GM23248 (cell line): ENCODE results near the gene CLCN1. TPM values are rescaled to one million over a fixed set of nuclear protein-coding genes. Genes with fewer than 3 reads are reported as not detected.

Source experiments
- DNase-seq: peaks from one replicate; pipeline ENCODE4 v3.0.0-alpha.2; 2015
- H2AFZ ChIP-seq: fragments of 200-600 bp; sonication (generic); 2 replicates; pipeline ENCODE4 v1.6.1; 2016; ENCODE audit warnings: antibody characterized with exemption
- H3F3A ChIP-seq: fragments of 200-600 bp; sonication (generic); 2 replicates; pipeline ENCODE4 v1.6.1; 2016; ENCODE audit warnings: mild to moderate bottlenecking, antibody characterized with exemption, mixed run types; ENCODE audit not compliant: insufficient read depth
- H3K27ac ChIP-seq: fragments of 200-600 bp; sonication (generic); 2 replicates; pipeline ENCODE4 v1.5.1; 2016; ENCODE audit warnings: mild to moderate bottlenecking
- H3K27me3 ChIP-seq: fragments of 200-600 bp; sonication (generic); replicated peaks from 2 replicates; pipeline ENCODE4 v1.6.1; 2016; ENCODE audit warnings: mild to moderate bottlenecking; ENCODE audit not compliant: insufficient read depth
- H3K36me3 ChIP-seq: fragments of 200-600 bp; sonication (generic); 2 replicates; pipeline ENCODE4 v1.6.1; 2016; ENCODE audit warnings: low read depth, mild to moderate bottlenecking
- H3K4me1 ChIP-seq: fragments of 200-600 bp; sonication (generic); 2 replicates; pipeline ENCODE4 v1.6.1; 2016; ENCODE audit warnings: mild to moderate bottlenecking; ENCODE audit not compliant: insufficient read depth
- H3K4me2 ChIP-seq: fragments of 200-600 bp; sonication (generic); one replicate; pipeline ENCODE4 v1.6.1; 2016; ENCODE audit warnings: mild to moderate bottlenecking; ENCODE audit not compliant: unreplicated experiment
- H3K4me3 ChIP-seq: fragments of 200-600 bp; sonication (generic); 2 replicates; pipeline ENCODE4 v1.5.1; 2016; ENCODE audit warnings: mild to moderate bottlenecking
- H3K79me2 ChIP-seq: fragments of 200-600 bp; sonication (generic); 2 replicates; pipeline ENCODE4 v1.6.1; 2016; ENCODE audit warnings: mild to moderate bottlenecking; ENCODE audit not compliant: insufficient read depth
- H3K9ac ChIP-seq: fragments of 200-600 bp; sonication (generic); 2 replicates; pipeline ENCODE4 v1.6.1; 2016; ENCODE audit warnings: mild to moderate bottlenecking
- H3K9me2 ChIP-seq: fragments of 200-600 bp; sonication (generic); 2 replicates; pipeline ENCODE4 v1.6.1; 2016; ENCODE audit warnings: mixed run types, mild to moderate bottlenecking, moderate library complexity; ENCODE audit not compliant: insufficient read depth
- H3K9me3 ChIP-seq: fragments of 200-600 bp; sonication (generic); one replicate; pipeline ENCODE4 v1.6.1; 2017; ENCODE audit warnings: low read depth
- H4K20me1 ChIP-seq: fragments of 200-600 bp; sonication (generic); 2 replicates; pipeline ENCODE4 v1.6.0; 2016; ENCODE audit not compliant: insufficient read depth
- EZH2 ChIP-seq: fragments of 200-600 bp; sonication (generic); IDR thresholded peaks from 2 replicates; pipeline ENCODE4 v1.6.1; 2018; ENCODE audit warnings: antibody characterized with exemption, mild to moderate bottlenecking; ENCODE audit not compliant: insufficient read depth, poor library complexity, severe bottlenecking
- EZH2phosphoT487 ChIP-seq: fragments of 200-600 bp; sonication (generic); IDR thresholded peaks from 2 replicates; pipeline ENCODE4 v1.6.1; 2018; ENCODE audit warnings: antibody characterized with exemption, moderate library complexity, mild to moderate bottlenecking, low read depth; ENCODE audit not compliant: insufficient read depth
- WGBS, 2 experiments: methylation state at CpG; one replicate each; pipeline ENCODE4 v1.1.6; 2015 to 2017; ENCODE audit warnings: low lambda C conversion rate in 2 of 2, low coverage in 1 of 2; ENCODE audit errors: missing lambda C conversion rate in 2 of 2; 5-methylcytosine and 5-hydroxymethylcytosine counted together
- in situ Hi-C: fragments of 300-500 bp; cut with MboI; formaldehyde crosslinking; loops from 2 replicates; pipeline ENCODE4 v1.15.0; 2020
- polyA plus RNA-seq: library from polyadenylated mRNA; unstranded; fragments of >200 nt; fragmentation: Nextera tagmentation; extraction: Ambion mirVana; gene quantifications from 2 replicates; pipeline ENCODE4 v1.2.1, GENCODE V29; 2016
- total RNA-seq: library from RNA; depleted of rRNA; stranded (reverse); fragments of >200 nt; shearing (Covaris generic); gene quantifications from 2 replicates; pipeline ENCODE4 v1.2.3, GENCODE V29; 2014

CLCN1 gene
- total and polyA plus RNA-seq, 2 experiments from 2014 or later = not detected

GRCh38 chr7:143321242-143321641 lies 5.3 kb downstream of the CLCN1 start:
- no peaks in the 10 kb centered on the region for H3K79me2 ChIP-seq
- 86 to 92% methylated on average over 9 to 10 of the region's 10 CpGs for WGBS, 2 experiments
- H4K20me1 ChIP-seq = no peaks in the 10 kb centered on the region
- no peak for DNase-seq
- in situ Hi-C loops = no loop called here
- H3K9ac ChIP-seq = no peak overlapping the region
- no peak overlapping the region for H3K4me2 ChIP-seq
- no peak overlapping the region for H3K4me3 ChIP-seq
- H2AFZ ChIP-seq = no peak overlapping the region
- no peaks in the 10 kb centered on the region for H3K4me1 ChIP-seq
- TF ChIP-seq EZH2phosphoT487 (no peak), EZH2 (no peak)
- no peaks in the 10 kb centered on the region for H3K9me3 ChIP-seq
- H3K36me3 ChIP-seq = no peaks in the 10 kb centered on the region
- no peaks in the 10 kb centered on the region for H3K9me2 ChIP-seq
- H3F3A ChIP-seq = no peaks in the 10 kb centered on the region
- H3K27ac ChIP-seq = no peak overlapping the region
- H3K27me3 ChIP-seq = no peaks in the 10 kb centered on the region

- H3K27me3 ChIP-seq = no peaks in the 10 kb centered on the region
- no peaks in the 10 kb centered on the region for H3F3A ChIP-seq
- TF ChIP-seq EZH2phosphoT487 (no peak), EZH2 (no peak)
- DNase-seq = peak; percentile 35
- no peaks in the 10 kb centered on the region for H3K4me1 ChIP-seq
- WGBS, 2 experiments = 78 to 82% methylated on average over 4 of the region's 4 CpGs
- no peak overlapping the region for H3K4me2 ChIP-seq
- no peaks in the 10 kb centered on the region for H3K9me3 ChIP-seq
- H3K79me2 ChIP-seq = no peaks in the 10 kb centered on the region
- no peak overlapping the region for H2AFZ ChIP-seq
- H4K20me1 ChIP-seq = no peaks in the 10 kb centered on the region
- H3K9me2 ChIP-seq = no peaks in the 10 kb centered on the region
- in situ Hi-C loops = no loop called here
- no peaks in the 10 kb centered on the region for H3K36me3 ChIP-seq
- no peak overlapping the region for H3K4me3 ChIP-seq
- no peak overlapping the region for H3K27ac ChIP-seq
- no peak overlapping the region for H3K9ac ChIP-seq
These were observed 5.8 kb downstream of the CLCN1 start for GRCh38 chr7:143321734-143322133.

- Histone ChIP-seq H3K27ac (no peak overlapping the region), H3K36me3 (no peaks in the 10 kb centered on the region), H3K9me2 (no peaks in the 10 kb centered on the region), H3K4me3 (no peak overlapping the region), H3K4me2 (no peak overlapping the region), H3K9me3 (no peaks in the 10 kb centered on the region), H3K4me1 (no peaks in the 10 kb centered on the region), H3F3A (no peaks in the 10 kb centered on the region), H3K27me3 (no peaks in the 10 kb centered on the region), H3K9ac (no peak overlapping the region), H3K79me2 (no peaks in the 10 kb centered on the region), H4K20me1 (no peaks in the 10 kb centered on the region), H2AFZ (no peak overlapping the region)
- DNase-seq = no peak
- WGBS, 2 experiments = 75 to 81% methylated on average over 23 of the region's 23 CpGs
- in situ Hi-C loops = no loop called here
- TF ChIP-seq EZH2 (no peak), EZH2phosphoT487 (no peak)
These were observed 7.1 kb downstream of the CLCN1 start for GRCh38 chr7:143322760-143323633.

DNA sequence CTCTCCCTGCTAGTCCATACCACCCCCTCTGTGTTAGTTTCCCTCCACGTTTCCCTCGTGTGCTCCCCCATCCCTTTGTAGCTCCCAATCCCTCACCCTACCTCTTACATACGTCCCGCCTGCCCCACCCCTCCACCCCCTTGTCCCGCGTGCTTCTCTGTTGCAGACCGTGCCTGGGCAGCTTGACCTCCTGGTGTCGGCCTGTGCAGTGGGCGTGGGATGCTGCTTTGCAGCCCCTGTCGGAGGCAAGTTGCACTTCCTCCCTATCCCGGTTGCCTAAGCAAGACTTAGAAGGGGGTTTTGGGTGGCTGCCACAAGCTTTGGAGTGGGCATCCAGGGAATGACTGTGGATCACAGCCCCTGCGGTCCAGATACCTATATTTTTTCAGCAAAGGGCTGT lies 7.7 kb downstream of the CLCN1 start:
- Histone ChIP-seq H3K27me3 (no peaks in the 10 kb centered on the region), H3K9me3 (no peaks in the 10 kb centered on the region), H3K9me2 (no peaks in the 10 kb centered on the region), H3K79me2 (no peaks in the 10 kb centered on the region), H3K27ac (no peak overlapping the region), H4K20me1 (no peaks in the 10 kb centered on the region), H3K9ac (no peak overlapping the region), H3K4me1 (no peaks in the 10 kb centered on the region), H3K36me3 (no peaks in the 10 kb centered on the region), H3K4me3 (no peak overlapping the region), H2AFZ (no peak overlapping the region), H3K4me2 (no peak overlapping the region), H3F3A (no peaks in the 10 kb centered on the region)
- no peak for DNase-seq
- TF ChIP-seq EZH2 (no peak), EZH2phosphoT487 (no peak)
- in situ Hi-C loops = no loop called here
- 66 to 78% methylated on average over 9 to 12 of the region's 12 CpGs for WGBS, 2 experiments
